SK-N-SH (cell line): ENCODE results near the gene DGKH. TPM values are rescaled to one million over a fixed set of nuclear protein-coding genes. Genes with fewer than 3 reads are reported as not detected.
A peak's percentile ranks its signal among the peaks of the same experiment; 100 is the strongest.

Experiments used
- CTCF ChIA-PET: fragments of 300-600, 350-600 bp; formaldehyde crosslinking; extraction: SDS; loops from one replicate; lab custom pipeline; 2021; lab: Yijun Ruan, JAX
- POLR2A ChIA-PET: fragments of 350-600 bp; sonication (Branson Sonifier 250); formaldehyde crosslinking; extraction: SDS; loops from one replicate; lab custom pipeline; 2020; ENCODE audit warnings: antibody characterized with exemption, inconsistent platforms; lab: Yijun Ruan, JAX
- DNase-seq: peaks from one replicate; pipeline ENCODE4 v3.0.0; 2012
- H2AFZ ChIP-seq: fragments of 200-600 bp; sonication (generic); 2 replicates; pipeline ENCODE4 v1.8.1; 2016; ENCODE audit warnings: antibody characterized with exemption, mild to moderate bottlenecking, low read depth
- H3F3A ChIP-seq: fragments of 200-600 bp; sonication (generic); replicated peaks from 2 replicates; pipeline ENCODE3; 2016; ENCODE audit warnings: antibody characterized with exemption, mild to moderate bottlenecking; ENCODE audit not compliant: insufficient read depth
- H3K27ac ChIP-seq, 2 experiments: fragments of 200-500 bp in 1 of 2; fragments of 200-600 bp in 1 of 2; sonication (Bioruptor generic) in 1 of 2; sonication (generic), shearing (Covaris generic) in 1 of 2; 2 replicates each; pipeline versions ENCODE4 v1.5.1 to v1.6.1; 2014 to 2016; ENCODE audit warnings: low read depth in 2 of 2, inconsistent platforms in 1 of 2, low read length in 1 of 2, mild to moderate bottlenecking in 1 of 2, mixed read lengths in 1 of 2
- H3K27me3 ChIP-seq: fragments of 200-600 bp; sonication (generic), shearing (Covaris generic); 2 replicates; pipeline ENCODE4 v1.6.1; 2016; ENCODE audit warnings: mixed run types; ENCODE audit not compliant: insufficient read depth
- H3K36me3 ChIP-seq, 2 experiments: fragments of 200-500 bp in 1 of 2; fragments of 200-600 bp in 1 of 2; sonication (Bioruptor generic) in 1 of 2; sonication (generic) in 1 of 2; replicated peaks in 1 of 2; 2 replicates each; pipeline versions ENCODE3 to v1.5.1; 2014 to 2016; ENCODE audit warnings: low read length in 1 of 2, mild to moderate bottlenecking in 1 of 2; ENCODE audit not compliant: insufficient read depth in 2 of 2, control insufficient read depth in 1 of 2
- H3K4me1 ChIP-seq, 2 experiments: fragments of 200-500 bp in 1 of 2; fragments of 200-600 bp in 1 of 2; sonication (Bioruptor generic) in 1 of 2; sonication (generic), shearing (Covaris generic) in 1 of 2; 2 replicates each; pipeline versions ENCODE4 v1.5.1 to v1.6.1; 2014 to 2016; ENCODE audit warnings: low read depth in 1 of 2, low read length in 1 of 2, mixed run types in 1 of 2; ENCODE audit not compliant: insufficient read depth in 2 of 2, control insufficient read depth in 1 of 2
- H3K4me2 ChIP-seq: fragments of 200-600 bp; sonication (generic), shearing (Covaris generic); 2 replicates; pipeline ENCODE4 v1.6.1; 2017; ENCODE audit warnings: mixed run types
- H3K4me3 ChIP-seq, 2 experiments: fragments of 200-500 bp in 1 of 2; fragments of 200-600 bp in 1 of 2; sonication (Bioruptor generic) in 1 of 2; sonication (generic), shearing (Covaris generic) in 1 of 2; 2 replicates each; pipeline versions ENCODE4 v1.5.1 to v1.8.1; 2014 to 2016; ENCODE audit warnings: low read depth in 2 of 2, inconsistent platforms in 1 of 2, low read length in 1 of 2, mild to moderate bottlenecking in 1 of 2, mixed read lengths in 1 of 2, moderate library complexity in 1 of 2
- H3K79me2 ChIP-seq: fragments of 200-600 bp; sonication (generic); 2 replicates; pipeline ENCODE4 v1.8.1; 2017; ENCODE audit warnings: mild to moderate bottlenecking; ENCODE audit not compliant: insufficient read depth
- H3K9ac ChIP-seq: fragments of 200-600 bp; sonication (generic); 2 replicates; pipeline ENCODE4 v1.6.1; 2017; ENCODE audit warnings: mixed run types
- H3K9me2 ChIP-seq: fragments of 200-600 bp; sonication (generic); 2 replicates; pipeline ENCODE4 v1.6.1; 2017; ENCODE audit warnings: mixed run types
- H3K9me3 ChIP-seq: fragments of 200-600 bp; sonication (generic); 2 replicates; pipeline ENCODE4 v1.6.1; 2017; ENCODE audit warnings: mixed run types, mild to moderate bottlenecking, moderate library complexity
- H4K20me1 ChIP-seq: fragments of 200-600 bp; sonication (generic); 2 replicates; pipeline ENCODE4 v1.6.1; 2017; ENCODE audit warnings: mild to moderate bottlenecking, mixed run types; ENCODE audit not compliant: insufficient read depth
- ELF1 ChIP-seq: IDR thresholded peaks from 2 replicates; pipeline ENCODE4 v1.4.0; 2012
- EZH2phosphoT487 ChIP-seq: fragments of 200-600 bp; sonication (generic); IDR thresholded peaks from 2 replicates; pipeline ENCODE4 v1.6.1; 2017; ENCODE audit warnings: low read depth, mixed run types, mild to moderate bottlenecking, antibody characterized with exemption, moderate library complexity, borderline replicate concordance
- FOSL2 ChIP-seq: IDR thresholded peaks from 2 replicates; pipeline ENCODE4 v1.4.0; 2012; ENCODE audit warnings: low read depth, mild to moderate bottlenecking, moderate library complexity, borderline replicate concordance
- GABPA ChIP-seq: IDR thresholded peaks from 2 replicates; pipeline ENCODE4 v1.4.0; 2012; ENCODE audit warnings: low read depth, mild to moderate bottlenecking
- GATA2 ChIP-seq: sonication (generic); formaldehyde crosslinking; IDR thresholded peaks from 2 replicates; pipeline ENCODE4 v1.5.0; 2020; ENCODE audit warnings: mild to moderate bottlenecking, missing genetic modification reagents
- IRF3 ChIP-seq: fragments of 150-350 bp; IDR thresholded peaks from 2 replicates; pipeline ENCODE4 v1.6.1; 2016; ENCODE audit warnings: mild to moderate bottlenecking, low read depth, low read length
- JUND ChIP-seq: IDR thresholded peaks from 2 replicates; pipeline ENCODE4 v1.4.0; 2012
- RXRA ChIP-seq: IDR thresholded peaks from 2 replicates; pipeline ENCODE4 v1.4.0; 2012; ENCODE audit warnings: low read depth, mild to moderate bottlenecking, borderline replicate concordance
- SIN3A ChIP-seq: IDR thresholded peaks from 2 replicates; pipeline ENCODE4 v1.6.1; 2012; ENCODE audit warnings: low read depth, mild to moderate bottlenecking, low read length, moderate library complexity, borderline replicate concordance
- TAF1 ChIP-seq: IDR thresholded peaks from 2 replicates; pipeline ENCODE4 v1.6.1; 2012; ENCODE audit warnings: low read depth, mild to moderate bottlenecking, low read length, moderate library complexity, borderline replicate concordance
- USF2 ChIP-seq: fragments of 150-350 bp; IDR thresholded peaks from 2 replicates; pipeline ENCODE4 v1.6.1; 2017; ENCODE audit warnings: antibody characterized with exemption, low read length, low read depth, borderline replicate concordance
- YY1 ChIP-seq: IDR thresholded peaks from 2 replicates; pipeline ENCODE4 v1.4.0; 2012; ENCODE audit warnings: low read depth, mild to moderate bottlenecking
- ZBTB33 ChIP-seq: IDR thresholded peaks from 2 replicates; pipeline ENCODE4 v1.4.0; 2012; ENCODE audit warnings: low read depth, borderline replicate concordance
- WGBS: methylation state at CpG from one replicate; pipeline ENCODE4 v1.1.6; 2017; ENCODE audit warnings: low lambda C conversion rate; 5-methylcytosine and 5-hydroxymethylcytosine counted together
- polyA plus RNA-seq, 3 experiments: library from polyadenylated mRNA; depleted of rRNA; stranded (reverse); fragments of >200 nt; gene quantifications; 2 replicates each; pipeline ENCODE4 v1.2.3, GENCODE V29; 2012
- TF ChIP-seq, protein P1 (sequence below): IDR thresholded peaks from 2 replicates; pipeline ENCODE4 v1.6.1; 2012; ENCODE audit warnings: mild to moderate bottlenecking, low read depth, low read length, moderate library complexity

Gene DGKH
- polyA plus RNA-seq, 1 of the 3 experiments (the other 2 are of a cell fraction): 2.5 TPM

DNA sequence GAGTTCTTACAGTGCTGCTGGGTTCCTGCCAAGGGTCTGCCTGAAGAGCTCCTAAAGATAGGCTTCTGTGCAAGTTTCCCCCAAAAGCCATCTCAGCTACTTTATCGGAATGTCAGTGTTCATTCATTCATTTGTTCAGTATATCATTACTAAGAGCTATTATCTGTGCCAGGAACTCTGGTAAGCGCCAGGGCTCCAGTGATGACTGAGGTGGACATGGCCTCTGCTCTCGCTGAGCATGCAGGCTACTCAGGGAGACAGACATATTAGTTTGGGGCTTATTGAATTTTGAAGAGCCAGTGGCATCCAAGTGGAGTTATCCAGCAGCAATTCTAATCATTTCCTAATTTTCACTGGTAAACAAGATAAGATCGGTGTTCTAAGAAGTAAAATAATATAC, 65.8 kb downstream of the DGKH start:
- Histone ChIP-seq H3K36me3 (no peaks in the 10 kb centered on the region), H3F3A (no peaks in the 10 kb centered on the region), H4K20me1 (no peaks in the 10 kb centered on the region), H3K27me3 (no peaks in the 10 kb centered on the region), H3K9me3 (no peaks in the 10 kb centered on the region), H3K9me2 (no peaks in the 10 kb centered on the region), H3K4me2 (no peak overlapping the region), H3K4me3 (no peak overlapping the region), H3K27ac (no peak overlapping the region), H3K79me2 (peaks cover 4% of the 10 kb centered on the region; the same call in 1 of the 2 replicates), H3K9ac (no peak overlapping the region), H2AFZ (no peak overlapping the region), H3K4me1 (peaks cover 0 to 11% of the 10 kb centered on the region in 2 experiments; a peak in 2 of 4 replicates)
- CTCF ChIA-PET: interaction anchor here (1.0 to 7.8 kb wide), 6 partner anchors 67 to 701 kb away, joined by 3 to 92 read pairs (median 4); no protein-coding TSS in a partner anchor
- WGBS: 74% methylated on average over 4 of the region's 4 CpGs
- TF ChIP-seq GATA2 (CRISPR knock-in tag) (no peak), JUND (no peak), USF2 (no peak), RXRA (no peak), IRF3 (no peak)
- DNase-seq: peak; percentile 10
- POLR2A ChIA-PET: no interaction called here

DNA sequence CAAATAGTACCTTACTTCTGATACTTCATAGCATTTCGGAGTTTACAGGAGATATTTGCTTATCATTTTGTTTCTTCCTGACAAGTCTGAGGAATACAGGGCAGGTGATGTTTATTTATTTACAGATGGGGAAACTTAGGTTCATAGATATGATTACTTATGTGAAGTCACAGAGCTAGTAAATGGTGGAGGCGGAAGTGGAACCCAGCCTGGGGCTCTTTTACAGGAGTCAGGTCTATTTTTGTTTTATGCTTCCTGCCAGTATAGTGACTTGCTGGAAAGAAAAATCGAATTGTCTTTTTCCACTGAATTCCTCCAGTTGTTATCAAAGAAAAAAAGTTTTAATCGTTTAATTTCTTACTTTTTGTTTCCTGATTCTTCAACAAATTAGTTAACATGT, 66.5 kb downstream of the DGKH start:
- Histone ChIP-seq H3K9me2 (no peaks in the 10 kb centered on the region), H3K9ac (no peak overlapping the region), H3K27ac (no peak overlapping the region; a peak in 1 of 4 replicates), H2AFZ (no peak overlapping the region), H3K9me3 (no peaks in the 10 kb centered on the region), H3K79me2 (peaks cover 4% of the 10 kb centered on the region; the same call in 1 of the 2 replicates), H3K4me1 (peaks cover 0 to 11% of the 10 kb centered on the region in 2 experiments; a peak in 2 of 4 replicates), H3K4me2 (no peak overlapping the region), H3F3A (no peaks in the 10 kb centered on the region), H3K27me3 (no peaks in the 10 kb centered on the region), H4K20me1 (no peaks in the 10 kb centered on the region), H3K4me3 (no peak overlapping the region), H3K36me3 (peaks cover 0 to under 1% of the 10 kb centered on the region in 2 experiments)
- DNase-seq: no peak
- WGBS: 87% methylated on average over 4 of the region's 4 CpGs
- TF ChIP-seq FOSL2 (no peak), IRF3 (no peak), ELF1 (no peak), TAF1 (no peak), YY1 (no peak), EZH2phosphoT487 (no peak), SIN3A (no peak), ZBTB33 (no peak), GABPA (no peak)
- TF ChIP-seq, protein P1, sequence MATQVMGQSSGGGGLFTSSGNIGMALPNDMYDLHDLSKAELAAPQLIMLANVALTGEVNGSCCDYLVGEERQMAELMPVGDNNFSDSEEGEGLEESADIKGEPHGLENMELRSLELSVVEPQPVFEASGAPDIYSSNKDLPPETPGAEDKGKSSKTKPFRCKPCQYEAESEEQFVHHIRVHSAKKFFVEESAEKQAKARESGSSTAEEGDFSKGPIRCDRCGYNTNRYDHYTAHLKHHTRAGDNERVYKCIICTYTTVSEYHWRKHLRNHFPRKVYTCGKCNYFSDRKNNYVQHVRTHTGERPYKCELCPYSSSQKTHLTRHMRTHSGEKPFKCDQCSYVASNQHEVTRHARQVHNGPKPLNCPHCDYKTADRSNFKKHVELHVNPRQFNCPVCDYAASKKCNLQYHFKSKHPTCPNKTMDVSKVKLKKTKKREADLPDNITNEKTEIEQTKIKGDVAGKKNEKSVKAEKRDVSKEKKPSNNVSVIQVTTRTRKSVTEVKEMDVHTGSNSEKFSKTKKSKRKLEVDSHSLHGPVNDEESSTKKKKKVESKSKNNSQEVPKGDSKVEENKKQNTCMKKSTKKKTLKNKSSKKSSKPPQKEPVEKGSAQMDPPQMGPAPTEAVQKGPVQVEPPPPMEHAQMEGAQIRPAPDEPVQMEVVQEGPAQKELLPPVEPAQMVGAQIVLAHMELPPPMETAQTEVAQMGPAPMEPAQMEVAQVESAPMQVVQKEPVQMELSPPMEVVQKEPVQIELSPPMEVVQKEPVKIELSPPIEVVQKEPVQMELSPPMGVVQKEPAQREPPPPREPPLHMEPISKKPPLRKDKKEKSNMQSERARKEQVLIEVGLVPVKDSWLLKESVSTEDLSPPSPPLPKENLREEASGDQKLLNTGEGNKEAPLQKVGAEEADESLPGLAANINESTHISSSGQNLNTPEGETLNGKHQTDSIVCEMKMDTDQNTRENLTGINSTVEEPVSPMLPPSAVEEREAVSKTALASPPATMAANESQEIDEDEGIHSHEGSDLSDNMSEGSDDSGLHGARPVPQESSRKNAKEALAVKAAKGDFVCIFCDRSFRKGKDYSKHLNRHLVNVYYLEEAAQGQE: no peak
- ChIA-PET CTCF (interaction anchor here (1.2 to 7.8 kb wide), 4 partner anchors 67 to 463 kb away, joined by 3 to 92 read pairs (median 18); no protein-coding TSS in a partner anchor), POLR2A (no interaction called here)
